HepG2 (cell line): ENCODE results near the gene IGFLR1. TPM values are rescaled to one million over a fixed set of nuclear protein-coding genes. Genes with fewer than 3 reads are reported as not detected.

ENCODE experiments used
- ATM ChIP-seq: fragments of 450-650 bp; IDR thresholded peaks from 2 replicates; pipeline ENCODE4 v1.7.1; 2017; ENCODE audit warnings: mild to moderate bottlenecking, borderline replicate concordance
- BATF2 ChIP-seq: sonication (generic); formaldehyde crosslinking; IDR thresholded peaks from 2 replicates; pipeline ENCODE4 v1.8.0; 2022; ENCODE audit warnings: mild to moderate bottlenecking, missing genetic modification reagents, moderate library complexity
- FOSL2 ChIP-seq: sonication (generic); formaldehyde crosslinking; IDR thresholded peaks from 2 replicates; pipeline ENCODE4 v1.4.0; 2020; ENCODE audit warnings: missing genetic modification reagents
- GMEB1 ChIP-seq: sonication (generic); formaldehyde crosslinking; IDR thresholded peaks from 2 replicates; pipeline ENCODE4 v1.5.1; 2020; ENCODE audit warnings: missing genetic modification reagents, mild to moderate bottlenecking, borderline replicate concordance
- HOMEZ ChIP-seq: IDR thresholded peaks from 2 replicates; pipeline ENCODE4 v1.6.1; 2016; ENCODE audit warnings: low read depth
- KDM5A ChIP-seq: fragments of 200-600 bp; sonication (generic); IDR thresholded peaks from 2 replicates; pipeline ENCODE4 v1.7.0; 2018; ENCODE audit warnings: antibody characterized with exemption, mild to moderate bottlenecking, low read length, borderline replicate concordance
- PLSCR1 ChIP-seq: sonication (generic); formaldehyde crosslinking; IDR thresholded peaks from 2 replicates; pipeline ENCODE4 v1.5.0; 2020; ENCODE audit warnings: missing genetic modification reagents, mild to moderate bottlenecking, borderline replicate concordance
- RAD51 ChIP-seq: fragments of 450-650 bp; IDR thresholded peaks from 2 replicates; pipeline ENCODE4 v1.6.1; 2016; ENCODE audit warnings: borderline replicate concordance
- ZNF124 ChIP-seq: sonication (generic); formaldehyde crosslinking; IDR thresholded peaks from 2 replicates; pipeline ENCODE4 v1.4.0; 2020; ENCODE audit warnings: missing genetic modification reagents
- ZNF335 ChIP-seq: sonication (generic); formaldehyde crosslinking; IDR thresholded peaks from 2 replicates; pipeline ENCODE4 v1.4.0; 2020; ENCODE audit warnings: missing genetic modification reagents
- ZNF891 ChIP-seq: sonication (generic); formaldehyde crosslinking; IDR thresholded peaks from 2 replicates; pipeline ENCODE4 v1.5.0; 2020; ENCODE audit warnings: mild to moderate bottlenecking, missing genetic modification reagents
- ZSCAN22 ChIP-seq: sonication (generic); formaldehyde crosslinking; IDR thresholded peaks from 2 replicates; pipeline ENCODE4 v1.4.0; 2020; ENCODE audit warnings: mild to moderate bottlenecking, missing genetic modification reagents
- ZSCAN5A ChIP-seq: sonication (generic); formaldehyde crosslinking; IDR thresholded peaks from 2 replicates; pipeline ENCODE4 v1.8.0; 2022; ENCODE audit warnings: mild to moderate bottlenecking, missing genetic modification reagents, borderline replicate concordance
- polyA plus RNA-seq, 8 experiments: library from polyadenylated mRNA; depleted of rRNA in 3 of 8; stranded (reverse) in 7 of 8; unstranded in 1 of 8; fragments of >200 nt; fragmentation: Illumina TruSeq in 4 of 8; extraction: Trizol in 4 of 8; gene quantifications; 2 replicates each; pipeline versions ENCODE4 v1.2.1 to v1.2.3, GENCODE V29; 2011 to 2016; ENCODE audit warnings: low read depth in 4 of 8, missing spikeins in 1 of 8, mixed read lengths in 1 of 8; ENCODE audit not compliant: insufficient read depth in 1 of 8
- total RNA-seq, 5 experiments: library from RNA; depleted of rRNA; stranded (reverse); fragments of >200 nt; fragmentation: Illumina TruSeq; extraction: Trizol; gene quantifications; 2 replicates each; pipeline ENCODE4 v1.2.3, GENCODE V29; 2016; ENCODE audit warnings: low read depth in 1 of 5
- TF ChIP-seq, protein P1 (sequence below): sonication (generic); formaldehyde crosslinking; IDR thresholded peaks from 2 replicates; pipeline ENCODE4 v1.9.0; 2022; ENCODE audit warnings: missing genetic modification reagents, mild to moderate bottlenecking, borderline replicate concordance
- TF ChIP-seq, protein P2 (sequence below): sonication (generic); formaldehyde crosslinking; IDR thresholded peaks from 2 replicates; pipeline ENCODE4 v1.4.0; 2020; ENCODE audit warnings: missing genetic modification reagents, borderline replicate concordance

The IGFLR1 gene
- total and polyA plus RNA-seq, 2 of the 13 experiments (the other 11 are each of a cell fraction or from before 2014, with no cell fraction given) = 5.4 to 8.9 TPM

DNA sequence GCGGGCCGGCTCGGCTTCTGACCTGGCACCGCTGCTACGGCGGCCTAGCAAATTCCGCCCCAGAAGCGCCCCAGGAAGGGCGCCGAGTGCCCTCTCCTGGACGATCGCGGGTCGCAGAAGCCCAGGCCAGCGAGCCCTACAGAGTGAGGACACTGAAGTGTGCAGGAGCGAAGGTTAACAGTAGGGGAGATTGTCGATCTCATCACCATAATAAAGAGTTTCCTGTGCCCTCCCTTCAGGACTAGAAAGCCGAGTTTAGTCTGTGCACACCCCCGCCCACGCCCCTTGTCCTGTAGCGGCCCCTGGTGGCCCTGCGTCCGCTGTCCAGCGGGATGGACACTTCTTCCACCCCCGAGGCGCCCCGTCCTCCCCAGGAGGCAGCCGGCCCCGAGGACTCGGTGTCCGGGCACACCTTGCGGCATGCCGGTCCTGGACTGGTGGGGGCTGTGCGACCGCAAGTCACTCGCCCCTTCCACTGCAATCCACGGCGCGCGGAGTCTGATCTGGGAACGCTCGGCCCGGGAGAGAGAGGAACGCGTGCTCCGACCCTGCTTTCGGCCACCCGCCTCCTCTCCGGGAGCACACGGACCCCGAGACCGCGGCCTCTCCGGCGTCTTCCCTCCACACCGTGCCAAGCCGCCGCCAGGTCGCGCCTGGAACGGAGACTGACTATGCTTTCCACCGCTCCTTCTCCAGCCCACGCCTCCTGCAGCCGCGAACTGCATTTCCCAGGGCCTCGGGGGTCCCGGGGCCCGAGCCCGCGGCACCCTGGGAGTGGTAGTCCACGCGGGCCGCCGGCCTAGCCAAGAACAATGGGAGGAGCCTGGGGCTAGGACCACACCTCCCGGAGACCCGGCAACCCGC lies 25.2 kb downstream of the IGFLR1 start (continued):
- TF ChIP-seq HOMEZ (CRISPR knock-in tag) (peak; percentile 42; the same call in 1 of the 2 replicates), KDM5A (peak; percentile 81), FOSL2 (CRISPR knock-in tag) (no peak), ZSCAN5A (CRISPR knock-in tag) (0 out of 2 replicates have a peak, but pooled peaks have one; percentile 57), ATM (no peak), GMEB1 (CRISPR knock-in tag) (peak; percentile 91), ZNF335 (CRISPR knock-in tag) (peak; percentile 96), ZSCAN22 (CRISPR knock-in tag) (peak; percentile 34; the same call in 1 of the 2 replicates), ZNF124 (CRISPR knock-in tag) (peak; percentile 20), PLSCR1 (CRISPR knock-in tag) (no peak), RAD51 (no peak), ZNF891 (CRISPR knock-in tag) (peak; percentile 3; the same call in 1 of the 2 replicates), BATF2 (CRISPR knock-in tag) (no peak)
- TF ChIP-seq, protein P1, sequence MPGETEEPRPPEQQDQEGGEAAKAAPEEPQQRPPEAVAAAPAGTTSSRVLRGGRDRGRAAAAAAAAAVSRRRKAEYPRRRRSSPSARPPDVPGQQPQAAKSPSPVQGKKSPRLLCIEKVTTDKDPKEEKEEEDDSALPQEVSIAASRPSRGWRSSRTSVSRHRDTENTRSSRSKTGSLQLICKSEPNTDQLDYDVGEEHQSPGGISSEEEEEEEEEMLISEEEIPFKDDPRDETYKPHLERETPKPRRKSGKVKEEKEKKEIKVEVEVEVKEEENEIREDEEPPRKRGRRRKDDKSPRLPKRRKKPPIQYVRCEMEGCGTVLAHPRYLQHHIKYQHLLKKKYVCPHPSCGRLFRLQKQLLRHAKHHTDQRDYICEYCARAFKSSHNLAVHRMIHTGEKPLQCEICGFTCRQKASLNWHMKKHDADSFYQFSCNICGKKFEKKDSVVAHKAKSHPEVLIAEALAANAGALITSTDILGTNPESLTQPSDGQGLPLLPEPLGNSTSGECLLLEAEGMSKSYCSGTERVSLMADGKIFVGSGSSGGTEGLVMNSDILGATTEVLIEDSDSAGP (CRISPR knock-in tag) = peak; percentile 85; the same call in 1 of the 2 replicates
- TF ChIP-seq, protein P2, sequence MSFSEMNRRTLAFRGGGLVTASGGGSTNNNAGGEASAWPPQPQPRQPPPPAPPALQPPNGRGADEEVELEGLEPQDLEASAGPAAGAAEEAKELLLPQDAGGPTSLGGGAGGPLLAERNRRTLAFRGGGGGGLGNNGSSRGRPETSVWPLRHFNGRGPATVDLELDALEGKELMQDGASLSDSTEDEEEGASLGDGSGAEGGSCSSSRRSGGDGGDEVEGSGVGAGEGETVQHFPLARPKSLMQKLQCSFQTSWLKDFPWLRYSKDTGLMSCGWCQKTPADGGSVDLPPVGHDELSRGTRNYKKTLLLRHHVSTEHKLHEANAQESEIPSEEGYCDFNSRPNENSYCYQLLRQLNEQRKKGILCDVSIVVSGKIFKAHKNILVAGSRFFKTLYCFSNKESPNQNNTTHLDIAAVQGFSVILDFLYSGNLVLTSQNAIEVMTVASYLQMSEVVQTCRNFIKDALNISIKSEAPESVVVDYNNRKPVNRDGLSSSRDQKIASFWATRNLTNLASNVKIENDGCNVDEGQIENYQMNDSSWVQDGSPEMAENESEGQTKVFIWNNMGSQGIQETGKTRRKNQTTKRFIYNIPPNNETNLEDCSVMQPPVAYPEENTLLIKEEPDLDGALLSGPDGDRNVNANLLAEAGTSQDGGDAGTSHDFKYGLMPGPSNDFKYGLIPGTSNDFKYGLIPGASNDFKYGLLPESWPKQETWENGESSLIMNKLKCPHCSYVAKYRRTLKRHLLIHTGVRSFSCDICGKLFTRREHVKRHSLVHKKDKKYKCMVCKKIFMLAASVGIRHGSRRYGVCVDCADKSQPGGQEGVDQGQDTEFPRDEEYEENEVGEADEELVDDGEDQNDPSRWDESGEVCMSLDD (CRISPR knock-in tag) = peak; percentile 71; the same call in 1 of the 2 replicates
